ENCODE data around the gene ZSWIM9. TPM values are rescaled to one million over a fixed set of nuclear protein-coding genes. Genes with fewer than 3 reads are reported as not detected.

ZSWIM9 gene
- polyA plus RNA-seq, 1 of the 3 experiments (the other 2 are of a cell fraction): 2.2 TPM

- Histone ChIP-seq H2AFZ (ENCODE audit: low read depth) (no peak overlapping the region), H3K4me2 (no peak overlapping the region), H3K4me1 (ENCODE audit: control insufficient read depth in 1 of 2, insufficient read depth in 2 of 2, low read depth in 1 of 2, low read length in 1 of 2) (no peaks in the 10 kb centered on the region; a peak in 1 of 4 replicates), H3K27ac (ENCODE audit: low read depth in 2 of 2, low read length in 1 of 2) (no peak overlapping the region), H4K20me1 (ENCODE audit: insufficient read depth) (no peaks in the 10 kb centered on the region), H3K79me2 (ENCODE audit: insufficient read depth) (no peaks in the 10 kb centered on the region), H3K27me3 (ENCODE audit: insufficient read depth) (no peaks in the 10 kb centered on the region), H3F3A (replicated peaks; ENCODE audit: insufficient read depth) (peaks cover 7% of the 10 kb centered on the region), H3K36me3 (replicated peaks in 1 of 2; ENCODE audit: control insufficient read depth in 1 of 2, insufficient read depth in 2 of 2, low read length in 1 of 2) (peaks cover 6 to 9% of the 10 kb centered on the region in 2 experiments), H3K9ac (no peak overlapping the region), H3K9me2 (no peaks in the 10 kb centered on the region), H3K9me3 (no peaks in the 10 kb centered on the region), H3K4me3 (ENCODE audit: low read depth in 2 of 2, low read length in 1 of 2) (no peak overlapping the region)
- POLR2A ChIA-PET: no interaction called here
- WGBS (ENCODE audit: low lambda C conversion rate): 94% methylated on average over 5 of the region's 5 CpGs
- DNase-seq: no peak
- TF ChIP-seq MEF2A (IDR thresholded peaks at IDR 0.05; ENCODE audit: borderline replicate concordance, low read depth): no peak
- TF ChIP-seq EP300 (IDR thresholded peaks at IDR 0.05; ENCODE audit: borderline replicate concordance in 1 of 2, low read depth in 1 of 2, low read length in 1 of 2): no peak
- no peak for TF ChIP-seq NRF1 (IDR thresholded peaks at IDR 0.05; ENCODE audit: low read depth, low read length)
- no peak for TF ChIP-seq RXRA (IDR thresholded peaks at IDR 0.05; ENCODE audit: borderline replicate concordance, low read depth)
- CTCF ChIA-PET: no interaction called here
Observed at GRCh38 chr19:48213959-48214358, 43.5 kb downstream of the ZSWIM9 start.

DNA sequence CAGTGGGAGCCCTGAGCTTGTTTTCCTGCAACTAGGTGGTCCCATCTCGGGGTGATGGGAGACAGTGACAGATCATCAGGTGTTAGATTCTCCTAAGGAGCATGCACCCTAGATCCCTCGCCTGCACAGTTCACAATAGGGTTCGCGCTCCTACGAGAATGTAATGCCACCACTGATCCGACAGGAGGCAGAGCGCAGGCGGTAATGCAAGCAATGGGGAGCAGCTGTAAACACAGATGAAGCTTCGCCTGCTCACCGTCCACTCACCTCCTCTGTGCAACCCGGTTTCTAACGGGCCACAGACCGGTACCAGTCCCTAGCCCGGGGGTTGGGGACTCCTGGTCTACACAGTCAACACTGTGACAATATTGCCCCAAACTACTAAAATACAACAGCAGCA lies 46.5 kb downstream of the ZSWIM9 start:
- no peak overlapping the region for H2AFZ ChIP-seq (ENCODE audit: low read depth)
- H3K27me3 ChIP-seq (ENCODE audit: insufficient read depth): no peaks in the 10 kb centered on the region
- H4K20me1 ChIP-seq (ENCODE audit: insufficient read depth): no peaks in the 10 kb centered on the region
- H3K27ac ChIP-seq (ENCODE audit: low read depth in 2 of 2, low read length in 1 of 2): no peak overlapping the region
- H3K9me3 ChIP-seq: no peaks in the 10 kb centered on the region
- H3K4me2 ChIP-seq: no peak overlapping the region
- no peaks in the 10 kb centered on the region for H3K79me2 ChIP-seq (ENCODE audit: insufficient read depth)
- DNase-seq: no peak
- H3K9me2 ChIP-seq: no peaks in the 10 kb centered on the region
- TF ChIP-seq FOSL2 (IDR thresholded peaks at IDR 0.05; ENCODE audit: borderline replicate concordance, low read depth) (no peak), GABPA (IDR thresholded peaks at IDR 0.05; ENCODE audit: low read depth) (no peak), TEAD4 (IDR thresholded peaks at IDR 0.05; ENCODE audit: borderline replicate concordance, insufficient read depth) (no peak), NFIC (IDR thresholded peaks at IDR 0.05; ENCODE audit: borderline replicate concordance) (no peak), ELF1 (IDR thresholded peaks at IDR 0.05) (no peak), TCF12 (IDR thresholded peaks at IDR 0.05) (no peak), IRF3 (IDR thresholded peaks at IDR 0.05; ENCODE audit: low read depth, low read length) (no peak), NRF1 (IDR thresholded peaks at IDR 0.05; ENCODE audit: low read depth, low read length) (no peak), EP300 (IDR thresholded peaks at IDR 0.05; ENCODE audit: borderline replicate concordance in 1 of 2, low read depth in 1 of 2, low read length in 1 of 2) (no peak), EZH2phosphoT487 (IDR thresholded peaks at IDR 0.05; ENCODE audit: borderline replicate concordance, low read depth) (no peak), JUND (IDR thresholded peaks at IDR 0.05) (no peak), FOXJ3 (CRISPR knock-in tag; IDR thresholded peaks at IDR 0.05) (no peak)
- H3K4me1 ChIP-seq (ENCODE audit: control insufficient read depth in 1 of 2, insufficient read depth in 2 of 2, low read depth in 1 of 2, low read length in 1 of 2): no peaks in the 10 kb centered on the region; a peak in 1 of 4 replicates
- WGBS (ENCODE audit: low lambda C conversion rate): 95% methylated on average over 14 of the region's 14 CpGs
- ChIA-PET POLR2A (no interaction called here), CTCF (interaction anchor here (2.4 kb wide), 1 partner anchor 13 kb away, joined by 9 read pairs; no protein-coding TSS in a partner anchor)
- H3K36me3 ChIP-seq (replicated peaks in 1 of 2; ENCODE audit: control insufficient read depth in 1 of 2, insufficient read depth in 2 of 2, low read length in 1 of 2): peaks cover 4 to 6% of the 10 kb centered on the region in 2 experiments
- H3K4me3 ChIP-seq (ENCODE audit: low read depth in 2 of 2, low read length in 1 of 2): no peak overlapping the region
- H3K9ac ChIP-seq: no peak overlapping the region
- peaks cover 4% of the 10 kb centered on the region for H3F3A ChIP-seq (replicated peaks; ENCODE audit: insufficient read depth)

Measured in SK-N-SH (cell line).